H1 (cell line): ENCODE measurements around the gene SH3D19.

ENCODE experiments used
- CEBPB ChIP-seq: IDR thresholded peaks from 2 replicates; pipeline ENCODE4 v1.6.1; 2012; ENCODE audit warnings: low read depth, low read length
- CTCF ChIP-seq, 3 experiments: IDR thresholded peaks; 1 replicate in 2 of 3; 2 replicates in 1 of 3; pipeline versions ENCODE4 v1.5.1 to v1.6.1; 2011; ENCODE audit warnings: low read length in 3 of 3, mild to moderate bottlenecking in 3 of 3, inconsistent platforms in 2 of 3, low read depth in 1 of 3, moderate library complexity in 1 of 3; ENCODE audit not compliant: insufficient read depth in 1 of 3; ENCODE audit errors: control extremely low read depth in 1 of 3
- EZH2 ChIP-seq: fragments of 200-600 bp; sonication (generic); IDR thresholded peaks from 2 replicates; pipeline ENCODE4 v1.7.1; 2012; ENCODE audit warnings: low read depth, mild to moderate bottlenecking, moderate library complexity, low read length, inconsistent platforms; ENCODE audit not compliant: severe bottlenecking
- POLR2A ChIP-seq, 2 experiments: IDR thresholded peaks; 1 replicate in 1 of 2; 2 replicates in 1 of 2; pipeline ENCODE4 v1.6.1; 2011; ENCODE audit warnings: low read depth in 2 of 2, low read length in 2 of 2, mild to moderate bottlenecking in 2 of 2; ENCODE audit errors: control extremely low read depth in 1 of 2
- POLR2AphosphoS5 ChIP-seq: IDR thresholded peaks from 2 replicates; pipeline ENCODE4 v1.6.1; 2011; ENCODE audit warnings: low read depth, low read length
- SRF ChIP-seq: IDR thresholded peaks from 2 replicates; pipeline ENCODE4 v1.6.1; 2011; ENCODE audit warnings: mild to moderate bottlenecking, low read depth, low read length, moderate library complexity
- TEAD4 ChIP-seq: IDR thresholded peaks from 2 replicates; pipeline ENCODE4 v1.6.1; 2012; ENCODE audit warnings: low read depth, low read length, inconsistent platforms, mixed read lengths
- YY1 ChIP-seq: IDR thresholded peaks from 2 replicates; pipeline ENCODE4 v1.6.1; 2011; ENCODE audit warnings: low read depth, mild to moderate bottlenecking, low read length
- ZNF274 ChIP-seq: IDR thresholded peaks from 2 replicates; pipeline ENCODE4 v1.7.0; 2012; ENCODE audit warnings: low read length, borderline replicate concordance; ENCODE audit errors: extremely low read depth

DNA sequence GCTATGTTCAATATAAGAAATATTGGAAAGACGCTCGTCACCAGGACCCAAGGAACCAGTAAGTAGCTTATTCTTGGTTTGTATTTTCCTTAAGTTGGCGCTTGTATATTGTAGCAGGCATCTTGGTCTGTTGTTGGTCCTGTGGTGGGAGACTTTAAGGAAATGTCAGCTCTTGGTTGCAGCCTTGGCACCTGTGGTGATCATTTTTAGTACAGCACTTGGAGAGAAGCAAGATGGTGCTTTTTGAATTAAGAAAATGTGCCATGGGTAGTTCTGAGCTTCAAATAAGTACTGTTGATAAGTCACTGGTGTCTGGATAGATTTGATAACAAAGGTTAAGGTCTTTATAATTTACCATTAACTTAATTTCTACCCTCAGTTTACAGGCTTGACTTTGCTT lies 224.9 kb downstream of the SH3D19 start:
- no peak for TF ChIP-seq EZH2
- no peak for TF ChIP-seq POLR2AphosphoS5
- TF ChIP-seq YY1, result no peak
- no peak for TF ChIP-seq SRF
- no peak for TF ChIP-seq CEBPB
- no peak for TF ChIP-seq TEAD4
- TF ChIP-seq CTCF (IDR thresholded peaks at IDR 0.05; ENCODE audit: control extremely low read depth in 1 of 3, insufficient read depth in 1 of 3, low read depth in 1 of 3, low read length in 3 of 3), result no peak
- TF ChIP-seq ZNF274, result no peak
- TF ChIP-seq POLR2A (IDR thresholded peaks at IDR 0.05; ENCODE audit: control extremely low read depth in 1 of 2, low read depth in 2 of 2, low read length in 2 of 2), result no peak
